GM12891 (cell line): ENCODE data around the gene NUP93.
"Not testable (repeated sequence)": the region's sequence is repeated elsewhere in the genome, so short reads cannot be mapped to it uniquely, and the experiment has no call there.

ENCODE experiments used
- DNase-seq: peaks from one replicate; pipeline ENCODE4 v3.0.0; 2011; ENCODE audit warnings: low spot score; ENCODE audit not compliant: insufficient read length
- FAIRE-seq: peaks from 2 replicates; lab custom pipeline; 2011; peaks lifted over from hg19 to GRCh38; lab: Jason Lieb, UNC
- PAX5 ChIP-seq: IDR thresholded peaks from 2 replicates; pipeline ENCODE4 v1.6.1; 2011; ENCODE audit warnings: low read length, moderate library complexity, mild to moderate bottlenecking; ENCODE audit not compliant: insufficient read depth, severe bottlenecking
- POLR2A ChIP-seq: IDR thresholded peaks from 2 replicates; pipeline ENCODE4 v1.6.1; 2011; ENCODE audit warnings: low read depth, low read length, control low read depth
- POLR2AphosphoS5 ChIP-seq: IDR thresholded peaks from 2 replicates; pipeline ENCODE4 v1.6.1; 2011; ENCODE audit warnings: low read depth, low read length, control low read depth
- POU2F2 ChIP-seq: IDR thresholded peaks from 2 replicates; pipeline ENCODE4 v1.6.1; 2011; ENCODE audit warnings: low read depth, mild to moderate bottlenecking, control low read depth, low read length, moderate library complexity
- SPI1 ChIP-seq: IDR thresholded peaks from 2 replicates; pipeline ENCODE4 v1.6.1; 2011; ENCODE audit warnings: low read depth, low read length, control low read depth
- TAF1 ChIP-seq: IDR thresholded peaks from 2 replicates; pipeline ENCODE4 v1.6.1; 2011; ENCODE audit warnings: low read depth, low read length, control low read depth

Gene NUP93

GRCh38 chr16:56709443-56710040 is 20.4 kb upstream of the NUP93 start:
- no peak for FAIRE-seq
- DNase-seq = no peak
- TF ChIP-seq TAF1 (no peak), POLR2AphosphoS5 (no peak), POU2F2 (no peak), PAX5 (no peak)

- DNase-seq = no peak
- TF ChIP-seq SPI1 (no peak), POLR2A (no peak), POLR2AphosphoS5 (no peak), PAX5 (no peak), TAF1 (no peak), POU2F2 (no peak)
- FAIRE-seq = no peak
Observed at GRCh38 chr16:56710181-56710737, 19.7 kb upstream of the NUP93 start.

GRCh38 chr16:56711862-56712261 is 18.1 kb upstream of the NUP93 start:
- FAIRE-seq (no peak), DNase-seq (no peak)
- TF ChIP-seq PAX5 (no peak), SPI1 (no peak), POLR2AphosphoS5 (no peak), POLR2A (no peak), TAF1 (no peak), POU2F2 (no peak)

DNA sequence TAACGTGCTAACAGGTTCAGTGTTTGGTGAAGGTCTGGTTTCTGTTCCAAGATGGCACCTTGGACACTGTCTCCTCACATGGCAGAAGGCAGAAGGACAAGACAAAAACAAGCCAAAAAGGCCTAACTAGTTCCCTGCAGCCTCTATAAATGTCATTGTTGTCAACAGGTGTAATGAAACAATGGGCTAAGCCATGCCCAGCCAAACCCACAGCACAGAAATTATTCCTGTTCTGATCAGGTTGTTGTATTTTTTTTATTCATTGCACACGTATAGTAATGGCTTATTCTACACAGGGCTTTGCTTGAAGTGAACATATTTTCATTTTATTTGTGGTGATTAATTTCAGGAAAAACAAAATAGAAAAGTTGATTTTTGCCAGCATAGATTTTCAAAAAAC is 16.1 kb upstream of the NUP93 start:
- FAIRE-seq (no peak), DNase-seq (no peak)
- no peak for TF ChIP-seq SPI1
- TF ChIP-seq POLR2AphosphoS5 = no peak
- TF ChIP-seq PAX5 = no peak

GRCh38 chr16:56715126-56715525 is 14.8 kb upstream of the NUP93 start:
- DNase-seq (no peak), FAIRE-seq (no peak)
- TF ChIP-seq TAF1 (no peak), PAX5 (no peak), POLR2AphosphoS5 (no peak), POLR2A (no peak), POU2F2 (no peak), SPI1 (no peak)

- DNase-seq (no peak), FAIRE-seq (no peak)
- no peak for TF ChIP-seq PAX5
- TF ChIP-seq POU2F2 = no peak
- no peak for TF ChIP-seq POLR2A
- TF ChIP-seq POLR2AphosphoS5 = no peak
- TF ChIP-seq SPI1 = no peak
- no peak for TF ChIP-seq TAF1
Observed at GRCh38 chr16:56716761-56717160, 13.2 kb upstream of the NUP93 start.

DNA sequence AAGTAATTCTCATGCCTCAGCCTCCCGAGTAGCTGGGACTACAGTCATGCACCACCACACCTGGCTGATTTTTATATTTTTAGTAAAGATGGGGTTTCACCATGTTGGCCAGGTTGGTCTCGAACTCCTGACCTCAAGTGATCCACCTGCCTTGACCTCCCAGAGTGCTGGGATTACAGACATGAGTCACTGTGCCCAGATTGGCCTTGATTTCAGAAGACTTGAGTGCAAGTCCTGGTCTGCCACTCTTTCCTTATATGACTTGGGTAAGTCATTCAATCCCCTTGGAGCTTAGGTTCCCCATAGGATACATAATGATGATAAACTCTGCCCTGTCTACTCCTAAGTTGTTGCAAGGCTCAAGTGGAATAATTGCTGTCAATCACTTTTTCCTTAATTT is 12.4 kb upstream of the NUP93 start:
- not testable (repeated sequence) for DNase-seq, FAIRE-seq

DNA sequence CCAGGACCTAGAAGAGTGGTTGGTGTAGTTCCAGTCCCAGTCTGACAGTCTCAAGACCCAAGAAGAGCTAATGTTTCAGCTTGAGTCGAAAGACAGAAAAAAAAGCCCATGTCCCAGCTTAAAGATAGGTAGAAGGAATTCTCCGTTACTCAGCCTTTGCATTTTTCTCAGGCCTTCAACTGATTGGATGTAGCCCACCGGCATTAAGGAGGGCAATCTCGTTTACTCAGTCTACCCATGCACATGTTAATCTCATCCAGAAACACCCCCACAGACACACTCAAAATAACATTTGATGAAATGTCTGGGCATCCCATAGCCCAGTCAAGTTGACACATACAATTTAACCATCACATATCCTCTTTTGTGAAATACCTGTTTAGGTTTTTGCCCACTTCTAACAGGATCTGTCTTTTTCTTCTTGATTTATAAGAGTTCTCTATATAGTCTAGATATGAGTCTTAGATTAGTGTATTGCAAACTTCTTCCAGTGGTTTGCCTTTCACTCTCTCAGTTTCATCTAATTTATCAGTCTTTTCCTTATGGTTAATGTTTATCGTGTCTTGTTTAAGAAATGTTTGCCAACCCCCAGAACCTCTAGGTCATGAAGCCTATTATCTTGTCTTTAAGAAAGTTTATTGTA is 7.6 kb upstream of the NUP93 start:
- DNase-seq (no peak), FAIRE-seq (no peak)
- TF ChIP-seq POLR2AphosphoS5 = no peak

GRCh38 chr16:56724191-56724590 is 5.7 kb upstream of the NUP93 start:
- no peak for DNase-seq
- FAIRE-seq = no peak
- TF ChIP-seq SPI1 = no peak
- TF ChIP-seq POLR2A = no peak
- no peak for TF ChIP-seq POU2F2
- TF ChIP-seq TAF1 = no peak
- TF ChIP-seq PAX5 = no peak
- TF ChIP-seq POLR2AphosphoS5 = no peak

DNA sequence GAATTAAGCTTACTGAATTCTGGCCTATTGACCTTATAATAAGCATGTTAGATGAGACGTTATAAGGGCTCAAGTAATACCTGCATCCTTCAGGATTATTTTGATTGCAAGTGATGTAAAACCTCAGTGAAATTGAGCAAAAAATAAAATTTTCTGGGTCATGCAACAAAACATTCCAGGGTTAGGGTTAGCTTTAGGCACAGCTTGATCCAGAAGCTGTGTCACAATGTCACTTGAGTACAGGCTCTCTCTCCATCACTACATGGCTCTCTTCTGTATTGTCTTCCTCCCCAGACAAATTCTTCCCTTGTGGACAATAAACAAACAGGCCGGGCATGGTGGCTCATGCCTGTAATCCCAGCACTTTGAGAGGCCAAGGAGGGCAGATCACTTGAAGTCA is 3.6 kb upstream of the NUP93 start:
- FAIRE-seq (no peak), DNase-seq (no peak)
- TF ChIP-seq PAX5 = no peak
- no peak for TF ChIP-seq TAF1
- TF ChIP-seq POU2F2 = no peak
- no peak for TF ChIP-seq POLR2A
- no peak for TF ChIP-seq SPI1
- no peak for TF ChIP-seq POLR2AphosphoS5

- TF ChIP-seq TAF1 (no peak), POLR2AphosphoS5 (no peak), POU2F2 (no peak), POLR2A (no peak), PAX5 (no peak), SPI1 (no peak)
- no peak for FAIRE-seq
- DNase-seq = no peak
Observed at GRCh38 chr16:56726926-56727325, 3.0 kb upstream of the NUP93 start.
